ENCODE results near the gene LONP1. TPM values are rescaled to one million over a fixed set of nuclear protein-coding genes. Genes with fewer than 3 reads are reported as not detected.
"Not testable (repeated sequence)": the region's sequence is repeated elsewhere in the genome, so short reads cannot be mapped to it uniquely, and the experiment has no call there.

The LONP1 gene, protein sequence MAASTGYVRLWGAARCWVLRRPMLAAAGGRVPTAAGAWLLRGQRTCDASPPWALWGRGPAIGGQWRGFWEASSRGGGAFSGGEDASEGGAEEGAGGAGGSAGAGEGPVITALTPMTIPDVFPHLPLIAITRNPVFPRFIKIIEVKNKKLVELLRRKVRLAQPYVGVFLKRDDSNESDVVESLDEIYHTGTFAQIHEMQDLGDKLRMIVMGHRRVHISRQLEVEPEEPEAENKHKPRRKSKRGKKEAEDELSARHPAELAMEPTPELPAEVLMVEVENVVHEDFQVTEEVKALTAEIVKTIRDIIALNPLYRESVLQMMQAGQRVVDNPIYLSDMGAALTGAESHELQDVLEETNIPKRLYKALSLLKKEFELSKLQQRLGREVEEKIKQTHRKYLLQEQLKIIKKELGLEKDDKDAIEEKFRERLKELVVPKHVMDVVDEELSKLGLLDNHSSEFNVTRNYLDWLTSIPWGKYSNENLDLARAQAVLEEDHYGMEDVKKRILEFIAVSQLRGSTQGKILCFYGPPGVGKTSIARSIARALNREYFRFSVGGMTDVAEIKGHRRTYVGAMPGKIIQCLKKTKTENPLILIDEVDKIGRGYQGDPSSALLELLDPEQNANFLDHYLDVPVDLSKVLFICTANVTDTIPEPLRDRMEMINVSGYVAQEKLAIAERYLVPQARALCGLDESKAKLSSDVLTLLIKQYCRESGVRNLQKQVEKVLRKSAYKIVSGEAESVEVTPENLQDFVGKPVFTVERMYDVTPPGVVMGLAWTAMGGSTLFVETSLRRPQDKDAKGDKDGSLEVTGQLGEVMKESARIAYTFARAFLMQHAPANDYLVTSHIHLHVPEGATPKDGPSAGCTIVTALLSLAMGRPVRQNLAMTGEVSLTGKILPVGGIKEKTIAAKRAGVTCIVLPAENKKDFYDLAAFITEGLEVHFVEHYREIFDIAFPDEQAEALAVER
- 49.9 and 56.9 TPM in 2 replicates for total RNA-seq

DNA sequence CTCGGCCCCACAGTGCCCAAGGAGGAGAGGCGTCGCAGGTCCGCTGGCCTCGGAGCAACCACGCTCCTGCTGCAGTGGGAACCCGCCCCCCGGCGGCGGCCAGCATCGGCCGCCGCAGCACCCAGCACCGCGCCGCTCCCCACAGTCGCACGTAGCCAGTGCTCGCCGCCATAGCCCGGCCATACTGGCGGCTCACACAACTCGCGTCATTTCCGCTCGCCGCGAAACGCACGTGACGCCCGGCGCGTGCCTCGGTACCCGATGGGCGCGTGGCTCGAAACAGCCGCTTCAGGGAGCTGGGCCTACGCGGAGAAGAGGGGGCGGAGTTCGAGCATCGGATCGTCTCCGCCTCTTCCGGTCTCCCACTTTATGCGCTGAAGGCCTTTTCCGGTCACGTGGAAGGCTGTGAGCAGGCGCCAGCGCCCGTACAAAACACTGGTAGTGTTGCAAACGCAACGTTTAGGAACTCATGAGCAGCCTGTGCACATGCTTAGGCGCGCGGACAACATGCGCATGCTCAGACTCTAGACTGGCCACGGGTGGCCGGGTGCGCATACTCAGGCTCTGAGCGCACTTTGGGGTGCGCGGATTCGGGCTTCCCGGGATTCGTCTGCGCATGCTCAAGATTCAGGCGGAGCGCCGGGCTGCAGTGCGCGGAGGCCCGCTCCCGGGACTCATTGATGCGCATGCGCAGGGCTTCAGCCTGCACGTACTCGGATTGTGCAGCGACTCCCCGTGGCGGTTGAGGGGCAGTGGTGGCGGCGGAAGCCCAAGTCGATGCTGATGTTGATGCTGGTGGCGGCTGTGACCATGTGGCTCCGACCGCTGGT is at the start of gene LONP1, which contains the start of gene CATSPERD:
TSS of gene LONP1 (minus strand) at position 186 of the 830 bp plus-strand sequence. CDS start at position 172, 14 bp downstream.
TSS of gene CATSPERD (plus strand) at position 677 of the 830 bp plus-strand sequence. CDS start at position 778, 101 bp downstream.
- DNase-seq (ENCODE audit: low read depth in 2 of 2), result peak; percentile 98 to 99

DNA sequence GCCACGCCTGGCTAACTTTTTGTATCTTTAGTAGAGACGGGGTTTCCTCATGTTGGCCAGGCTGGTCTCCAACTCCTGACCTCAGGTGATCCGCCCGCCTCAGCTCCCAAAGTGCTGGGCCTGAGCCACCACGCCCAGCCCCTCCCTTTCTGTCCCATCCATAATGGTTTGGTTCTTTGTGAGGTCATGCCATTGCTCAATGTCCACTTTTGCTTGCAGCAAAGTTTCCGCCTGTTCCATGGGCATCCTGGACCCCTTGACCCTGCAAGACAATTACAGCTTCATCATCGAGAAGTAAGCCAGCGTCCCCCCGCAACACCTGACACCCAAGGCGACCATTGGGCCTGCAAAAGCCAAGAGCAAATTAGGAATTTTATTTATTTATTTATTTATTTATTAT is 48.0 kb upstream of the LONP1 start:
- no peak for DNase-seq (ENCODE audit: low read depth in 2 of 2)

- DNase-seq (ENCODE audit: low read depth in 2 of 2), result no peak
These were observed 45.3 kb upstream of the LONP1 start for GRCh38 chr19:5765220-5765619.

DNA sequence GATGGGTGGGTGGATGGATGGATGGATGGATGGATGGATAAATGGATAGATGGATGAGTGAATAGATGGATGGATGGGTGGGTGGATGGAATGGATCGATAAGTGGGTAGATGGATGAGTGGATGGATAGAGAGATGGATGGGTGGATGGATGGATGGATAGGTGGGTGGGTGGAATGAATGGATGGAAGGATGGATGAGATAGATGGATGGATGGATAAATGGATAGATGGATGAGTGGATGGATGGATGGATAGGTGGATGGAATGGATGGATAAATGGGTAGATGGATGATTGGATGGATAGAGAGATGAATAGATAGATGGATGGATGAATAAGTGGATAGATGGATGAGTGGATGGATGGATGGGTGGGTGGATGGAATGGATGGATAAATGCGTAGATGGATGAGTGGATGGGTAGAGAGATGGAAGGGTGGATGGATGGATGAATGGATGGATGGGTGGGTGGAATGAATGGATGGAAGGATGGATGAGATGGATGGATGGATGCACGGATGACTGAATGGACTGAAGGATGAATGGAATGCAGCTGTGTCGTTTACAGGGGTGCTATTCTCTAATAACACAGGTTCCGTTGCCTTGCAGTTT is 42.8 kb upstream of the LONP1 start:
- DNase-seq (ENCODE audit: low read depth in 2 of 2), result no peak

DNA sequence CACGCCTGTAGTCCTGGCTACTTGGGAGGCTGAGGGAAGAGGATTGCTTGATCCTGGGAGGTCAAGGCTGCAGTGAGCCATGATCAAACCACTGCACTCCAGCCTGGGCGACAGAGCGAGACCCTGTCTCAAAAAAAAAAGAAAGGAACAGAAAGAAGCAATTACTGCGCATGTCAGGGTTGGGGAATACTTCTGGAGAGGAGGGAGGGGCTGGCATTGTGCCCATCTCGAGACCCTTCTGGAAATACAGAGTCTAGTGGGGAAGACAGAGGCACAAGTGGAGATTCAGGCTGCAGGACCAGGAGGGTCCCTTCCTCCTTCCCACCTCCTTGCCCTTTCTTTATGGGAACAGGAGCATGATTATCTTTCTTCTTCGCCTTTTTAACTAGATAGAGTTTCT is 33.8 kb upstream of the LONP1 start:
- DNase-seq (ENCODE audit: low read depth in 2 of 2), result no peak

- DNase-seq (ENCODE audit: low read depth in 2 of 2), result no peak
These were observed 31.8 kb upstream of the LONP1 start for GRCh38 chr19:5751709-5752108.

DNA sequence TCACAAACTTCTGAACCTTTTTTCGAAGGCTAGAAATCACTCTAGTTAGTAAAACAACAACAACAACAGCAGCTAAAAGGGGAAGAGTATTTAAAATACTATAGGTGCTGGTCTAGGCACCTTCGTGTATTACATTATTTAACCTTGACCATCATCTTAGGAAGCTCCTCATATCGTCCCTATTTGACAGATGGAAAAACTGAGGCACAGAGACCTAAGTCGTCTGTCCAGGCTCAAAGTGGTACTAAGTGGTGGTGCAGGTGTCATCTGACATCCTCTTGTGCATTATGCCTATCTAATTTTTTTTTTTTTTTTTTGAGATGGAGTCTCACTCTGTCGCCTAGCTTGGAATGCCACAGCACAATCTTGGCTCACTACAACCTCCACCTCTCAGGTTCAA is 29.6 kb upstream of the LONP1 start:
- DNase-seq (ENCODE audit: low read depth in 2 of 2), result no peak

DNA sequence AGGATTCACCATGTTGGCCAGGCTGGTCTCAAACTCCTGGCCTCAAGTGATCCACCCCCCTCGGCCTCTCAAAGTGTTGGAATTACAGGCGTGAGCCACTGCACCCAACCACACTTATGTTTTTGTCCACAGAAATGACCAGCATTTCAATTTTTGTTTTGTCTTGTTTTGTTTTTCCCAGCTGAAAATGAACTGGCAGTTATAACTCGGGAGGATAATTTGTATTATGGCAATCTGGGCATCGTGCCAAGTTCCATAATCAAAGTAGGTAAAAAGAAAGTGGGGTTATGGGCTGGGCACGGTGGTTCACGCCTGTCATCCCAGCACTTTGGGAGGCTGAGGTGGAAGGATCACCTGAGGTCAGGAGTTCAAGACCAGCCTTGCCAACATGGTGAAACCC is 29.0 kb upstream of the LONP1 start:
- peak; percentile 3 to 21 for DNase-seq (ENCODE audit: low read depth in 2 of 2)

DNA sequence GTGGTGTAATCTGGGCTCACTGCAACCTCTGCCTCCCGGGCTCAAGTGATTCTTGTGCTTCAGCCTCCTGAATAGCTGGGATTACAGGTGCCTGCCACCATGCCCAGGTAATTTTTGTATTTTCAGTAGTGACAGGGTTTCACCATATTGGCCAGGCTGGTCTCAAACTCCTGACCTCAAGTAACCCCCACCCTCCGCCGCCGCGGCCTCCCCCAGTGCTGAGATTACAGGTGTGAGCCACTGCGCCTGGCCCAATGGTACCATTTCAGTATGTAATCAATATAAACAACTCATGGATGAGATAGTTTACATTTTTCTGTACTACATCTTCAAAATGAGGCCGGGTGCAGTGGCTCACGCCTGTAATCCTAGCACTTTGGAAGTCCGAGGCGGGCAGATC is 25.1 kb upstream of the LONP1 start:
- not testable (repeated sequence) for DNase-seq (ENCODE audit: low read depth in 2 of 2)

GRCh38 chr19:5743630-5744029 is 23.7 kb upstream of the LONP1 start:
- DNase-seq (ENCODE audit: low read depth in 2 of 2), result no peak

GRCh38 chr19:5742051-5742450 is 22.1 kb upstream of the LONP1 start:
- DNase-seq (ENCODE audit: low read depth in 2 of 2), result no peak

- no peak for DNase-seq (ENCODE audit: low read depth in 2 of 2)
These were observed 18.5 kb upstream of the LONP1 start for GRCh38 chr19:5738423-5738822.

- DNase-seq (ENCODE audit: low read depth in 2 of 2), result not testable (repeated sequence)
These were observed 13.2 kb upstream of the LONP1 start for GRCh38 chr19:5733172-5733571.

DNA sequence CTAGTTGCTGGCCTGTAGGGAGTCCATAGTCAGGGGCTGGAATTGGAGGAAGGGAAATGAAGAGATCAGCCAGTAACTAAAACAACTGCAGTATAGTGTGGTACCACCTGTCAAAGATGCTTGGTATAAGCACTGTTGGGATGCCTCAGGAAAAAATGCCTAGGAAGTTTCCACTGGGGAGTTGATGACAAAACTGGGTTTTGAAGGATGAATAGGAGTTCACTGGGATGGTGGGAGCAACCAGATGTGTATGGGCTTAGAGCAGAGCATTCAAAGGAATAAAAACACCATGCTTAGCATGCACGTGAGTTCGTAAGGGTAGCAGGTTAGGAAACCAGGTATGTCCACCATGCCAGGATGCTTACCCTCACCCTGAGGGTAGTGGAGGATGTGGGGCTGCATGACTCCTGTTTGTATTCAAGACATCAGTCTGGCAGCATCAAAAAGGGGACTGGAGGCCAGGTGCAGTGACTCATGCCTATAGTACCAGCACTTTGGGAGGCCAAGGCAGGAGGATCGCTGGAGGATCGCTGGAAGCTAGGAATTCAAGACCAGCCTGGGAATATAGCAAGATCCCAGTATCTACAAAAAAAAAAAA is 7.6 kb upstream of the LONP1 start:
- DNase-seq (ENCODE audit: low read depth in 2 of 2), result no peak

GRCh38 chr19:5719274-5719960 is 529 bp downstream of the LONP1 start:
- peak in 1 of 2 donors; percentile 26 for DNase-seq (ENCODE audit: low read depth in 2 of 2)

DNA sequence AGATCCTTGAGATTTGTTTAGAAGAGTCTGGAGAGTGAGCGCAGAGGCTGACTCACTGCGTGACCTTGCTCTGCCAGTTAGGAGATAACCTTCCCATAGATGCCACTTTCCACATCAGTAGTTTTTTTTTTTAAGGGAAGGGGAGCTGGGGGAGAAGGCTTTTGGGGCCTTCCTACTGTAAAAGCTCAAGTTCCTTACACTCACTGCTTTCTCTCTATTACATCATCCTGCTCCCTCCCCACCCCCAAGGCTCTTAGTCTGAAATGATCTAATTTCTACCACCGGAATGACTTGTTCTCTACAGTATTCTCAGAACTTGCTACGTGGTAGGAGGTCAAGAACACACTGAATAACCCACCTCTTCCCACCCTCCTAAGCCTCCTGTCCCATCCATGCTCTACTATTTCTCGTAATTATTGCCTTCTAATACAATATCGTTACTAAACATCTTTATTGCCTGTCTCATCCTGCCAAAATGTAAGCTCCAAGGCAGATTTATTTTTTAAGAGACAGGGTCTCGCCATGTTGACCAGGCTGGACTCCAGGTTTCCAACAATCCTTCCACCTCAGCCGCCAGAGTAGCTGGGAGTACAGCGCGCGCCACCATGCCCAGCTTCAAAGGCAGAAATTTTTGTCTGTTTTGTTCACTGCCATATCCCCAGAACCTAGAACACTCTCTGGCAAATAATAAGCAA is 1.2 kb downstream of the LONP1 start:
- peak in 1 of 2 donors; percentile 64 for DNase-seq (ENCODE audit: low read depth in 2 of 2)

GRCh38 chr19:5718037-5718578 is 1.8 kb downstream of the LONP1 start:
- no peak for DNase-seq (ENCODE audit: low read depth in 2 of 2)

DNA sequence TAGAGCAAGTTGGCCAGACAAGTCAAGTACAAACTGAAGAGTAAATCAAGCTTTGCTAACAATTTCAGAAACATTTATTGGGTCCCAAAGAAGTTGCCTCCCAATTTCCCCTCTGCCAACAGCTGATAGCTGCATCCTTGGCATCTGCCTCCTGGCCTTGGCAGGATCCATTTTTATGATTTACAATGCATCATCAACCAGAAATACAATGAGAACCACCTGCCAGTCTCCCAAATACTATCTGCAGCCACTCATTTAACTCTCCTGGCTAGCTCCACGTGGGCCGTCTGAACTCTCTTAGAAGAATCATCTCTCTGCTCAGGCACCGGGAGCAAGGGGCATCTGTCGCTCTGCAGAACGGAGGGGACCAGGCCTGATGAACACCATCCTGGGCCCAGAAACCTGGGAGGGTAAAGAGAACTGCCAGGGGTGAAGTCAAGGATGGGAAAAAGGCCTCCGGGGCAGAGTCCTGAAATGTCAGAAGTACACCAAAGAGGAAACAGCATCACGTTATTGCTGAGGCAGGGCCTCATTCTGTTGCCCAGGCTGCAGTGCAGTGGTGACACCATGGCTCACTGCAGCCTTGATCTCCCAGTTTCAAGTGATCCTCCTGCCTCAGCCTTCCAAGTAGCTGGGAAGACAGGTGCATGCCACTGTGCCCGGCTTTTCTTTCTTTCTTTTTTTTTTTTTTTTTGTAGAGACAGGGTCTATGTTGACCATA is 2.6 kb downstream of the LONP1 start:
- DNase-seq (ENCODE audit: low read depth in 2 of 2), result no peak

Measured in dermis microvascular lymphatic vessel endothelial cell (primary cell).